Lung (tissue), 12 donors: ENCODE data around the gene PLCB4. TPM values are rescaled to one million over a fixed set of nuclear protein-coding genes. Genes with fewer than 3 reads are reported as not detected.

Experiments used
- ATAC-seq: fragments of 200-7000 bp; cut with Tn5 transposase; one replicate; pipeline ENCODE4 v1.9.1; 2020; ENCODE audit warnings: moderate number of reproducible peaks; ENCODE audit not compliant: insufficient read depth, low FRiP score
- DNase-seq, 3 donors: peaks; one replicate each; pipeline ENCODE4 v3.0.0-alpha.2; 2013 to 2017
- H3K27ac ChIP-seq, 2 donors: one replicate each; pipeline ENCODE4 v1.5.1; 2013; ENCODE audit warnings: mild to moderate bottlenecking in 2 of 2, moderate library complexity in 2 of 2, control low read depth in 1 of 2, inconsistent platforms in 1 of 2, low read depth in 1 of 2, low read length in 1 of 2
- H3K27me3 ChIP-seq, 3 donors: one replicate each; pipeline ENCODE4 v1.5.1; 2013; ENCODE audit warnings: low read length in 2 of 3; ENCODE audit not compliant: control insufficient read depth in 3 of 3, insufficient read depth in 3 of 3
- H3K36me3 ChIP-seq, 4 donors: one replicate each; pipeline ENCODE4 v1.5.1; 2013; ENCODE audit warnings: low read length in 4 of 4, mild to moderate bottlenecking in 1 of 4, moderate library complexity in 1 of 4; ENCODE audit not compliant: control insufficient read depth in 4 of 4, insufficient read depth in 4 of 4
- H3K4me1 ChIP-seq, 5 donors: one replicate each; pipeline ENCODE4 v1.5.1; 2013; ENCODE audit warnings: low read length in 5 of 5, mild to moderate bottlenecking in 2 of 5, moderate library complexity in 1 of 5; ENCODE audit not compliant: control insufficient read depth in 5 of 5, insufficient read depth in 5 of 5
- H3K4me3 ChIP-seq: one replicate; pipeline ENCODE4 v1.5.1; 2013; ENCODE audit warnings: mild to moderate bottlenecking, control low read depth, moderate library complexity
- H3K9ac ChIP-seq, 2 donors: one replicate each; pipeline ENCODE4 v1.5.1; 2013; ENCODE audit warnings: low read length in 2 of 2, control low read depth in 1 of 2; ENCODE audit not compliant: insufficient read depth in 1 of 2
- H3K9me3 ChIP-seq, 4 donors: one replicate each; pipeline ENCODE4 v1.5.1; 2013; ENCODE audit warnings: low read length in 3 of 4, mild to moderate bottlenecking in 1 of 4, moderate library complexity in 1 of 4; ENCODE audit not compliant: control insufficient read depth in 4 of 4, insufficient read depth in 3 of 4
- CTCF ChIP-seq: IDR thresholded peaks from 2 replicates; pipeline ENCODE4 v1.5.1; 2012; ENCODE audit warnings: mild to moderate bottlenecking; ENCODE audit errors: control extremely low read depth, extremely low read depth
- WGBS, 2 donors: extraction: QIAGEN DNeasy Blood & Tissue Kit; methylation state at CpG; one replicate each; pipeline ENCODE4 v1.1.7; 2013; 5-methylcytosine and 5-hydroxymethylcytosine counted together
- polyA plus RNA-seq, 2 donors: library from polyadenylated mRNA; stranded (reverse); fragments of 200-250 nt; gene quantifications; one replicate each; pipeline ENCODE4 v1.2.1, GENCODE V29; 2013
- total RNA-seq, 2 donors: library from RNA; depleted of rRNA in 1 of 2; stranded (reverse); fragments of >200 nt in 1 of 2; gene quantifications; one replicate each; pipeline ENCODE4 v1.2.1, GENCODE V29; 2014 to 2021
- donor health status: control.
- donor health status: control.
- donor health status: Bipolar disorder and iron deficiency.
- donor health status: healthy.
- donor health status: DM: yes; HTN: yes; CAD: no.

The PLCB4 gene
- total and polyA plus RNA-seq, 4 donors = 2.1 to 18.6 (median 5.6) TPM

- 39 to 69% methylated on average over 3 of the region's 3 CpGs for WGBS, 2 donors
- TF ChIP-seq CTCF = no peak
- ATAC-seq = no peak
- Histone ChIP-seq H3K27me3 (no peaks in the 10 kb centered on the region), H3K27ac (no peak overlapping the region), H3K4me1 (peaks cover 0 to 2% (median 0%) of the 10 kb centered on the region in 5 donors), H3K4me3 (no peak overlapping the region), H3K9me3 (no peaks in the 10 kb centered on the region), H3K36me3 (peaks cover 0 to 15% (median under 1%) of the 10 kb centered on the region in 4 donors), H3K9ac (no peak overlapping the region)
- no peak for DNase-seq
Measured at GRCh38 chr20:9401371-9401770, 332.5 kb downstream of the PLCB4 start.

GRCh38 chr20:9402141-9402540 lies 333.3 kb downstream of the PLCB4 start:
- no peak overlapping the region for H3K27ac ChIP-seq
- 86 to 94% methylated on average over 6 of the region's 6 CpGs for WGBS, 2 donors
- H3K36me3 ChIP-seq = peaks cover 0 to 15% (median under 1%) of the 10 kb centered on the region in 4 donors

GRCh38 chr20:9402546-9402945 lies 333.7 kb downstream of the PLCB4 start:
- TF ChIP-seq CTCF = no peak
- ATAC-seq (no peak), DNase-seq (no peak)
- no peak overlapping the region for H3K4me3 ChIP-seq
- H3K27me3 ChIP-seq = no peaks in the 10 kb centered on the region
- 98 to 99% methylated on average over 3 of the region's 3 CpGs for WGBS, 2 donors
- no peaks in the 10 kb centered on the region for H3K9me3 ChIP-seq
- no peak overlapping the region for H3K9ac ChIP-seq
- peaks cover 0 to 15% (median under 1%) of the 10 kb centered on the region in 4 donors for H3K36me3 ChIP-seq
- peaks cover 0 to 2% (median 0%) of the 10 kb centered on the region in 5 donors for H3K4me1 ChIP-seq
- H3K27ac ChIP-seq = no peak overlapping the region

More at GRCh38 chr20:9402141-9402540, 333.3 kb downstream of the PLCB4 start:
- Histone ChIP-seq H3K27me3 (no peaks in the 10 kb centered on the region), H3K4me1 (peaks cover 0 to 2% (median 0%) of the 10 kb centered on the region in 5 donors), H3K9me3 (no peaks in the 10 kb centered on the region), H3K9ac (no peak overlapping the region), H3K4me3 (no peak overlapping the region)
- DNase-seq = no peak
- no peak for TF ChIP-seq CTCF
- no peak for ATAC-seq

DNA sequence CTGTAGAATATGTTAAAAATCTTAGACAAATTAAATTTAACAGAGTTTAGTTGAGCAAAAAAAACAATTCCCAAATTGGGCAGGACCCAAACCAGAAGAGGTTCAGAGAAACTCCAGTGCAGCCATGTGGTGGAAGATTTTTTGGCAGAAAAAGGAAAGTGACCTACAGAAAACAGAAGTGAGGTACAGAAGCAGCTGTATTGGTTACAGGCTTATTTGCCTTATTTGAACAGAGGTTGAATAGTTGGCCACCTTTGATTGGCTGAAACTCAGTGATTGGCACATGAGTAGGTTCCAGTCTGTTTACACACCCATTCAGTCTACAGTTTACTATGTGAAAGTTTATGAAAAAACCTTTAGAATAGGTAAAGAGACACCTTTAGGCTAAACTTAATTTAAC lies 334.6 kb downstream of the PLCB4 start:
- Histone ChIP-seq H3K36me3 (peaks cover 0 to 15% (median under 1%) of the 10 kb centered on the region in 4 donors), H3K9ac (no peak overlapping the region), H3K27ac (no peak overlapping the region), H3K9me3 (no peaks in the 10 kb centered on the region), H3K4me3 (no peak overlapping the region), H3K27me3 (no peaks in the 10 kb centered on the region), H3K4me1 (peaks cover 0 to 3% (median 0%) of the 10 kb centered on the region in 5 donors)
- ATAC-seq = no peak
- DNase-seq = no peak
- TF ChIP-seq CTCF = no peak
